Left lung (tissue), 10 donors: ENCODE measurements around the gene TTLL10. TPM values are rescaled to one million over a fixed set of nuclear protein-coding genes. Genes with fewer than 3 reads are reported as not detected.

Source experiments
- ATAC-seq: fragments of 200-7000 bp; cut with Tn5 transposase; one replicate; pipeline ENCODE4 v1.9.1; 2020; ENCODE audit warnings: moderate library complexity
- DNase-seq, 4 donors: peaks; one replicate each; pipeline ENCODE4 v3.0.0-alpha.2; 2013 to 2020
- H3K27ac ChIP-seq, 2 donors: fragments of 200-600 bp; sonication (generic) in 1 of 2; one replicate each; pipeline versions ENCODE4 v1.5.0 to v1.8.0; 2020 to 2021
- H3K27me3 ChIP-seq, 2 donors: fragments of 200-600 bp; sonication (generic) in 1 of 2; one replicate each; pipeline versions ENCODE4 v1.5.0 to v1.8.0; 2020 to 2021
- H3K36me3 ChIP-seq, 2 donors: fragments of 200-600 bp; sonication (generic) in 1 of 2; one replicate each; pipeline versions ENCODE4 v1.5.0 to v1.8.0; 2020 to 2021
- H3K4me1 ChIP-seq, 2 donors: fragments of 200-600 bp; one replicate each; pipeline ENCODE4 v1.8.0; 2021
- H3K4me3 ChIP-seq, 2 donors: fragments of 200-600 bp; sonication (generic) in 1 of 2; one replicate each; pipeline versions ENCODE4 v1.5.0 to v1.8.0; 2020 to 2021; ENCODE audit warnings: mild to moderate bottlenecking in 1 of 2
- H3K9me3 ChIP-seq, 2 donors: fragments of 200-600 bp; sonication (generic) in 1 of 2; one replicate each; pipeline versions ENCODE4 v1.5.0 to v1.8.0; 2020 to 2021
- CTCF ChIP-seq, 2 donors: fragments of 200-600 bp; sonication (generic) in 1 of 2; IDR thresholded peaks; one replicate each; pipeline versions ENCODE4 v1.5.0 to v1.8.0; 2021; ENCODE audit warnings: antibody characterized with exemption in 2 of 2
- intact Hi-C, 2 donors: fragments of 100-400 bp; cut with DNase I; formaldehyde crosslinking; loops; one replicate each; pipeline versions ENCODE4 v1.11.2 to v1.14.2; 2022
- polyA plus RNA-seq, 6 donors: library from polyadenylated mRNA; unstranded; fragments of 120-200 nt; gene quantifications; one replicate each; pipeline ENCODE4 v1.2.1, GENCODE V29; 2013; ENCODE audit not compliant: insufficient read length in 6 of 6
- total RNA-seq, 2 donors: library from RNA; stranded (reverse); fragmentation: NEBNext Ultra II Directional; extraction: Animal tissue kit (Norgen Biotek cat#: 25700); gene quantifications; one replicate each; pipeline ENCODE4 v1.2.1, GENCODE V29; 2021
- donor health status: DM: no; HTN: yes; CAD: no.
- donor health status: DM: no; HTN: no; CAD: no.

The TTLL10 gene
- total and polyA plus RNA-seq, 8 donors, result 0.17 to 4.6 (median 1.7) TPM

GRCh38 chr1:1178794-1179331 is 5.2 kb downstream of the TTLL10 start:
- peaks cover 11 to 70% of the 10 kb centered on the region in 2 donors for H3K27me3 ChIP-seq
- H3K9me3 ChIP-seq, result no peaks in the 10 kb centered on the region
- H3K36me3 ChIP-seq, result no peaks in the 10 kb centered on the region
- intact Hi-C loops, result no loop called here
- no peak for ATAC-seq
- H3K4me3 ChIP-seq, result no peak overlapping the region
- no peak overlapping the region for H3K27ac ChIP-seq
- DNase-seq, result peak in 1 of 4 donors; percentile 77
- no peak for TF ChIP-seq CTCF (IDR thresholded peaks at IDR 0.05)
- H3K4me1 ChIP-seq, result no peaks in the 10 kb centered on the region

- H3K4me1 ChIP-seq, result no peaks in the 10 kb centered on the region
- no peak overlapping the region for H3K4me3 ChIP-seq
- no peak overlapping the region for H3K27ac ChIP-seq
- no peaks in the 10 kb centered on the region for H3K9me3 ChIP-seq
- ATAC-seq, result no peak
- H3K36me3 ChIP-seq, result no peaks in the 10 kb centered on the region
- TF ChIP-seq CTCF (IDR thresholded peaks at IDR 0.05), result no peak
- peak in 1 of 4 donors; percentile 73 for DNase-seq
- intact Hi-C loops, result no loop called here
- H3K27me3 ChIP-seq, result peaks cover 7 to 64% of the 10 kb centered on the region in 2 donors
Measured at GRCh38 chr1:1179346-1179982, 5.8 kb downstream of the TTLL10 start.

- DNase-seq, result peak in 1 of 4 donors; percentile 77
- ATAC-seq, result no peak
- H3K27me3 ChIP-seq, result peaks cover 7 to 57% of the 10 kb centered on the region in 2 donors
Measured at GRCh38 chr1:1179983-1180861, 6.5 kb downstream of the TTLL10 start.

GRCh38 chr1:1181129-1181937 is 7.7 kb downstream of the TTLL10 start:
- no peak overlapping the region for H3K4me3 ChIP-seq

More at GRCh38 chr1:1179983-1180861, 6.5 kb downstream of the TTLL10 start:
- no peak overlapping the region for H3K27ac ChIP-seq
- no peak overlapping the region for H3K4me3 ChIP-seq
- H3K4me1 ChIP-seq, result no peaks in the 10 kb centered on the region
- H3K9me3 ChIP-seq, result no peaks in the 10 kb centered on the region
- H3K36me3 ChIP-seq, result no peaks in the 10 kb centered on the region
- intact Hi-C loops, result no loop called here
- TF ChIP-seq CTCF (IDR thresholded peaks at IDR 0.05), result no peak

More at GRCh38 chr1:1181129-1181937, 7.7 kb downstream of the TTLL10 start:
- no peaks in the 10 kb centered on the region for H3K36me3 ChIP-seq
- intact Hi-C loops, result no loop called here
- peaks cover 4 to 49% of the 10 kb centered on the region in 2 donors for H3K27me3 ChIP-seq
- no peaks in the 10 kb centered on the region for H3K4me1 ChIP-seq
- ATAC-seq (no peak), DNase-seq (peak in 1 of 4 donors; percentile 76)
- no peak for TF ChIP-seq CTCF (IDR thresholded peaks at IDR 0.05)
- H3K27ac ChIP-seq, result no peak overlapping the region
- no peaks in the 10 kb centered on the region for H3K9me3 ChIP-seq
